Liver (tissue), 9 donors: ENCODE measurements around the gene RBM28. TPM values are rescaled to one million over a fixed set of nuclear protein-coding genes. Genes with fewer than 3 reads are reported as not detected.

Experiments
- DNase-seq: peaks from one replicate; pipeline ENCODE4 v3.0.0-alpha.2; 2017; ENCODE audit warnings: low spot score
- H3K27ac ChIP-seq, 2 donors: one replicate each; pipeline ENCODE4 v1.7.0; 2013; ENCODE audit warnings: inconsistent platforms in 2 of 2, low read length in 2 of 2, control low read depth in 1 of 2, low read depth in 1 of 2, mild to moderate bottlenecking in 1 of 2
- H3K27me3 ChIP-seq, 4 donors: one replicate each; pipeline versions ENCODE4 v1.6.1 to v1.7.0; 2013; ENCODE audit warnings: low read length in 3 of 4, inconsistent platforms in 1 of 4, mild to moderate bottlenecking in 1 of 4, moderate library complexity in 1 of 4; ENCODE audit not compliant: control insufficient read depth in 4 of 4, insufficient read depth in 4 of 4
- H3K36me3 ChIP-seq, 4 donors: one replicate each; pipeline versions ENCODE4 v1.6.1 to v1.7.0; 2013; ENCODE audit warnings: low read length in 3 of 4, mild to moderate bottlenecking in 3 of 4, low read depth in 1 of 4, moderate library complexity in 1 of 4; ENCODE audit not compliant: control insufficient read depth in 4 of 4, insufficient read depth in 3 of 4
- H3K4me1 ChIP-seq, 4 donors: one replicate each; pipeline versions ENCODE4 v1.6.1 to v1.7.0; 2013; ENCODE audit warnings: low read length in 3 of 4, mild to moderate bottlenecking in 3 of 4, moderate library complexity in 1 of 4; ENCODE audit not compliant: control insufficient read depth in 4 of 4, insufficient read depth in 4 of 4
- H3K4me3 ChIP-seq, 3 donors: one replicate each; pipeline versions ENCODE4 v1.6.1 to v1.7.0; 2013; ENCODE audit warnings: low read length in 3 of 3, control low read depth in 1 of 3, low read depth in 1 of 3, mild to moderate bottlenecking in 1 of 3
- H3K9ac ChIP-seq, 2 donors: one replicate each; pipeline ENCODE4 v1.7.0; 2013; ENCODE audit warnings: low read length in 2 of 2, mild to moderate bottlenecking in 2 of 2, moderate library complexity in 2 of 2, control low read depth in 1 of 2, low read depth in 1 of 2
- H3K9me3 ChIP-seq, 4 donors: one replicate each; pipeline versions ENCODE4 v1.6.1 to v1.7.0; 2013; ENCODE audit warnings: low read length in 3 of 4; ENCODE audit not compliant: control insufficient read depth in 4 of 4
- EGR1 ChIP-seq, 2 donors: IDR thresholded peaks; 2 replicates each; pipeline ENCODE4 v1.6.1; 2016 to 2018; ENCODE audit warnings: antibody characterized with exemption in 2 of 2, low read depth in 2 of 2
- FOXA1 ChIP-seq: IDR thresholded peaks from 2 replicates; pipeline ENCODE4 v1.6.1; 2016; ENCODE audit warnings: antibody characterized with exemption
- FOXA2 ChIP-seq: IDR thresholded peaks from 2 replicates; pipeline ENCODE4 v1.6.1; 2016; ENCODE audit warnings: antibody characterized with exemption
- GABPA ChIP-seq, 2 donors: IDR thresholded peaks in 1 of 2; conservative IDR thresholded peaks in 1 of 2; 2 replicates each; pipeline ENCODE4 v1.6.1; 2016; ENCODE audit warnings: antibody characterized with exemption in 2 of 2, mild to moderate bottlenecking in 1 of 2, moderate library complexity in 1 of 2
- HNF4A ChIP-seq, 2 donors: conservative IDR thresholded peaks; 2 replicates each; pipeline ENCODE4 v1.6.1; 2016; ENCODE audit warnings: antibody characterized with exemption in 2 of 2, mild to moderate bottlenecking in 2 of 2
- HNF4G ChIP-seq: IDR thresholded peaks from 2 replicates; pipeline ENCODE4 v1.6.1; 2016; ENCODE audit warnings: antibody characterized with exemption
- NR2F2 ChIP-seq: IDR thresholded peaks from 2 replicates; pipeline ENCODE4 v1.6.1; 2016; ENCODE audit warnings: antibody characterized with exemption
- RXRA ChIP-seq, 2 donors: IDR thresholded peaks; 2 replicates each; pipeline ENCODE4 v1.6.1; 2017 to 2018; ENCODE audit warnings: antibody characterized with exemption in 2 of 2, mild to moderate bottlenecking in 1 of 2
- SP1 ChIP-seq: IDR thresholded peaks from 2 replicates; pipeline ENCODE4 v1.6.1; 2018; ENCODE audit warnings: antibody characterized with exemption, mild to moderate bottlenecking
- WGBS: extraction: QIAGEN DNeasy Blood & Tissue Kit; methylation state at CpG from one replicate; pipeline ENCODE4 v1.1.7; 2013; 5-methylcytosine and 5-hydroxymethylcytosine counted together
- polyA plus RNA-seq, 2 donors: library from polyadenylated mRNA; stranded (reverse) in 1 of 2; unstranded in 1 of 2; fragments of 200-250 nt in 1 of 2; fragments of >200 nt in 1 of 2; fragmentation: Nextera tagmentation in 1 of 2; extraction: Ambion mirVana in 1 of 2; gene quantifications; one replicate each; pipeline versions ENCODE4 v1.2.1 to v1.2.3, GENCODE V29; 2013 to 2015
- total RNA-seq, 2 donors: library from RNA; depleted of rRNA; stranded (reverse); fragments of >200 nt; gene quantifications; one replicate each; pipeline ENCODE4 v1.2.3, GENCODE V29; 2014
- TF ChIP-seq, protein P1 (sequence below): IDR thresholded peaks from 2 replicates; pipeline ENCODE4 v1.6.1; 2016; ENCODE audit warnings: antibody characterized with exemption
- TF ChIP-seq, protein P2 (sequence below): IDR thresholded peaks from 2 replicates; pipeline ENCODE4 v1.6.1; 2016; ENCODE audit warnings: antibody characterized with exemption, mild to moderate bottlenecking
- TF ChIP-seq, protein P3 (sequence below): IDR thresholded peaks from 2 replicates; pipeline ENCODE4 v1.6.1; 2016; ENCODE audit warnings: antibody characterized with exemption
- donor health status: healthy.
- donor health status: healthy.
- donor health status: healthy.
- donor health status: healthy.
- donor health status: healthy.

The RBM28 gene
- total and polyA plus RNA-seq, 4 donors: 3.6 to 16.1 (median 11.7) TPM

DNA sequence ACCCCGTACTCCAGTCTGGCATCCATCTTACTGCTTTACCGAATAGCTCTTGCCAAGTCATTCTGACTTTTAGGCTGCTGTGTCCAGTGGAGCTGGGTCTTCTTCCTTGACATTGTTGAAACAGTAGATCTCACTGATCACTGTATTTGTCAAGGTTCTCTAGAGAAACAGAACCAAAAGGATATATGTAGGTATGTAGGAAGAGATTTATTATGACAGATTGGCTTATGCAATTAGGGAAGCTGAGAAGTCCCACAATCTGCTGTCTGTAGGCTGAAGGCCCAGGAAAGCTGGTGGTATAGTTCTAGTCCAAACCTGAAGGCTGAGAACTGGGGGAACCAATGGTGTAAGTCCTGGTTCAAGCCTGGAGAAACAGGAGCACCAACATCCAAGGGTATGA is 29.9 kb upstream of the RBM28 start:
- no peak overlapping the region for H3K27ac ChIP-seq
- 83% methylated on average over 2 of the region's 2 CpGs for WGBS
- H3K36me3 ChIP-seq: no peaks in the 10 kb centered on the region
- H3K4me1 ChIP-seq: no peaks in the 10 kb centered on the region
- DNase-seq: no peak
- no peak overlapping the region for H3K9ac ChIP-seq
- TF ChIP-seq, protein P1, sequence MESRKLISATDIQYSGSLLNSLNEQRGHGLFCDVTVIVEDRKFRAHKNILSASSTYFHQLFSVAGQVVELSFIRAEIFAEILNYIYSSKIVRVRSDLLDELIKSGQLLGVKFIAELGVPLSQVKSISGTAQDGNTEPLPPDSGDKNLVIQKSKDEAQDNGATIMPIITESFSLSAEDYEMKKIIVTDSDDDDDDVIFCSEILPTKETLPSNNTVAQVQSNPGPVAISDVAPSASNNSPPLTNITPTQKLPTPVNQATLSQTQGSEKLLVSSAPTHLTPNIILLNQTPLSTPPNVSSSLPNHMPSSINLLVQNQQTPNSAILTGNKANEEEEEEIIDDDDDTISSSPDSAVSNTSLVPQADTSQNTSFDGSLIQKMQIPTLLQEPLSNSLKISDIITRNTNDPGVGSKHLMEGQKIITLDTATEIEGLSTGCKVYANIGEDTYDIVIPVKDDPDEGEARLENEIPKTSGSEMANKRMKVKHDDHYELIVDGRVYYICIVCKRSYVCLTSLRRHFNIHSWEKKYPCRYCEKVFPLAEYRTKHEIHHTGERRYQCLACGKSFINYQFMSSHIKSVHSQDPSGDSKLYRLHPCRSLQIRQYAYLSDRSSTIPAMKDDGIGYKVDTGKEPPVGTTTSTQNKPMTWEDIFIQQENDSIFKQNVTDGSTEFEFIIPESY: no peak
- TF ChIP-seq HNF4A (conservative IDR thresholded peaks at IDR 0.05) (no peak), GABPA (IDR thresholded peaks at IDR 0.05 in 1 of 2, conservative IDR thresholded peaks at IDR 0.05 in 1 of 2) (no peak), SP1 (no peak), EGR1 (IDR thresholded peaks at IDR 0.05; ENCODE audit: low read depth in 2 of 2) (no peak), FOXA2 (no peak), HNF4G (no peak)
- TF ChIP-seq, protein P2, sequence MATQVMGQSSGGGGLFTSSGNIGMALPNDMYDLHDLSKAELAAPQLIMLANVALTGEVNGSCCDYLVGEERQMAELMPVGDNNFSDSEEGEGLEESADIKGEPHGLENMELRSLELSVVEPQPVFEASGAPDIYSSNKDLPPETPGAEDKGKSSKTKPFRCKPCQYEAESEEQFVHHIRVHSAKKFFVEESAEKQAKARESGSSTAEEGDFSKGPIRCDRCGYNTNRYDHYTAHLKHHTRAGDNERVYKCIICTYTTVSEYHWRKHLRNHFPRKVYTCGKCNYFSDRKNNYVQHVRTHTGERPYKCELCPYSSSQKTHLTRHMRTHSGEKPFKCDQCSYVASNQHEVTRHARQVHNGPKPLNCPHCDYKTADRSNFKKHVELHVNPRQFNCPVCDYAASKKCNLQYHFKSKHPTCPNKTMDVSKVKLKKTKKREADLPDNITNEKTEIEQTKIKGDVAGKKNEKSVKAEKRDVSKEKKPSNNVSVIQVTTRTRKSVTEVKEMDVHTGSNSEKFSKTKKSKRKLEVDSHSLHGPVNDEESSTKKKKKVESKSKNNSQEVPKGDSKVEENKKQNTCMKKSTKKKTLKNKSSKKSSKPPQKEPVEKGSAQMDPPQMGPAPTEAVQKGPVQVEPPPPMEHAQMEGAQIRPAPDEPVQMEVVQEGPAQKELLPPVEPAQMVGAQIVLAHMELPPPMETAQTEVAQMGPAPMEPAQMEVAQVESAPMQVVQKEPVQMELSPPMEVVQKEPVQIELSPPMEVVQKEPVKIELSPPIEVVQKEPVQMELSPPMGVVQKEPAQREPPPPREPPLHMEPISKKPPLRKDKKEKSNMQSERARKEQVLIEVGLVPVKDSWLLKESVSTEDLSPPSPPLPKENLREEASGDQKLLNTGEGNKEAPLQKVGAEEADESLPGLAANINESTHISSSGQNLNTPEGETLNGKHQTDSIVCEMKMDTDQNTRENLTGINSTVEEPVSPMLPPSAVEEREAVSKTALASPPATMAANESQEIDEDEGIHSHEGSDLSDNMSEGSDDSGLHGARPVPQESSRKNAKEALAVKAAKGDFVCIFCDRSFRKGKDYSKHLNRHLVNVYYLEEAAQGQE: no peak
- TF ChIP-seq, protein P3, sequence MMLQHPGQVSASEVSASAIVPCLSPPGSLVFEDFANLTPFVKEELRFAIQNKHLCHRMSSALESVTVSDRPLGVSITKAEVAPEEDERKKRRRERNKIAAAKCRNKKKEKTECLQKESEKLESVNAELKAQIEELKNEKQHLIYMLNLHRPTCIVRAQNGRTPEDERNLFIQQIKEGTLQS: no peak
- no peaks in the 10 kb centered on the region for H3K27me3 ChIP-seq
- H3K9me3 ChIP-seq: no peaks in the 10 kb centered on the region
- H3K4me3 ChIP-seq: no peak overlapping the region

DNA sequence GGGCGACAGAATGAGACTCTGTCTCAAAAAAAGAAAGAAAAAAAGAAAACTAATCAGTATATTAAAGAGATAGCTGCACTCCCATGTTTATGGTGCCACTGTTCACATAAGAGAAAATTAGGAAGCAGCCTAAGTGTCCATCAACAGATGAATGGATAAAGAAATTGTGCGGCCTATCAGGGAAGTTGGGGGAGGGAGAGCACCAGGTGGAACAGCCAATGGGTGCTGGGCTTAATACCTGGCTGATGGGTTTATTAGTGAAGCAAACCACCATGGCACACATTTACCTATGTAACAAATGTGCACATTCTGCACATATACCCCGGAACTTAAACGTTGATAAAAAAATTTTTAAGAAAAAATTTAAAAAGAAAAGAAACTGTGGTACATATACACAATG is 26.8 kb upstream of the RBM28 start:
- WGBS: 89% methylated on average over 4 of the region's 4 CpGs
- H3K9me3 ChIP-seq: no peaks in the 10 kb centered on the region
- H3K9ac ChIP-seq: no peak overlapping the region
- DNase-seq: no peak
- no peaks in the 10 kb centered on the region for H3K27me3 ChIP-seq
- no peak for TF ChIP-seq NR2F2
- H3K36me3 ChIP-seq: no peaks in the 10 kb centered on the region
- no peak overlapping the region for H3K4me3 ChIP-seq
- H3K4me1 ChIP-seq: no peaks in the 10 kb centered on the region
- H3K27ac ChIP-seq: no peak overlapping the region

- Histone ChIP-seq H3K9me3 (no peaks in the 10 kb centered on the region), H3K4me1 (peaks cover 0 to 4% (median 3%) of the 10 kb centered on the region in 4 donors), H3K9ac (no peak overlapping the region), H3K4me3 (no peak overlapping the region), H3K27ac (no peak overlapping the region), H3K27me3 (no peaks in the 10 kb centered on the region), H3K36me3 (no peaks in the 10 kb centered on the region)
- DNase-seq: no peak
- TF ChIP-seq RXRA (IDR thresholded peaks at IDR 0.05) (no peak), FOXA1 (no peak)
Measured at GRCh38 chr7:128366986-128367385, 23.3 kb upstream of the RBM28 start.
